Measurements from ENCODE around the gene FRMD4A.

DNA sequence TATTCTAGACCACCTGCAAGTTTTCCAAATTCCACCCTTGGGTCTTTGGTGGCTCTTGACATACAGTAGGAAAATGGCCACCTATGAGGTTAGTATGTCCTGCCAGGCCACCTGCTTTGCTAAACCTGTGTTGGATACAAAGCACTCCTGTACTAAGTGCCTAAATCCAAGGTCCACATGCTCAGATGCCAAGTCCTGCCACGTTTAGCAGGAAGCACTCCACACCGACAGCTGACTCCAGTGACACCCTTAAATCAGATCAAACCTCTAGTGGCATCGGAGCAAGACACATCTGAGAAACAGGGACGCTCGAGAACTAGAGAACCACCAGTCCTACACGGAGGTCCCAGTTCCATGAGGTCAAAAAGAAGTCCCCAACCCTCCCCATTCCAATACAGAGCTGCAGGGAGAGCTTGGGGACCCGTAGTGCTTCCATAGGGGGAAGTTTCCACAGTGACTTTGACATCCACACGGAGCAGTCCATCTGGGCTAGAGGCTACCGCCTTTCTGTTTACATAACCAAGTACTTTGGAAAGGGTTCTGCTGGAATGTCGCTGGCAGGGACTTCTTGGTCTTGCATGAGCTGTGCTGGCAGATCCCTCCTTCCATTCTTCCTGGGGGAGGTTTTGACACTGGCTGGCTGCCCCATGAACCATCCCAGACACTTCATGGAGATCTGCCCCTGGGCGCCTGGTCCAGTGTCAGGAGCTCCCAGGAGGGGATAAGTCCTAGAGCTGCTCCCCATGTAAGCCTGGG lies 453.4 kb downstream of the FRMD4A start:
- TF ChIP-seq ETV6 (conservative IDR thresholded peaks at IDR 0.05 in 1 of 2, IDR thresholded peaks at IDR 0.05 in 1 of 2; ENCODE audit: borderline replicate concordance in 1 of 2, low read depth in 1 of 2) (no peak), JUND (IDR thresholded peaks at IDR 0.05; ENCODE audit: low read depth, low read length) (no peak), RAD51 (IDR thresholded peaks at IDR 0.05) (no peak), IKZF2 (IDR thresholded peaks at IDR 0.05) (no peak), EZH2 (IDR thresholded peaks at IDR 0.05; ENCODE audit: borderline replicate concordance, control insufficient read depth, low read depth, low read length) (no peak), MYC (IDR thresholded peaks at IDR 0.05; ENCODE audit: insufficient read depth, insufficient read length, insufficient replicate concordance, low read length, severe bottlenecking) (no peak), ZNF274 (IDR thresholded peaks at IDR 0.05; ENCODE audit: insufficient read depth, insufficient read length) (no peak), SIN3A (IDR thresholded peaks at IDR 0.05; ENCODE audit: low read depth, low read length) (no peak)
- TF ChIP-seq, protein P1, sequence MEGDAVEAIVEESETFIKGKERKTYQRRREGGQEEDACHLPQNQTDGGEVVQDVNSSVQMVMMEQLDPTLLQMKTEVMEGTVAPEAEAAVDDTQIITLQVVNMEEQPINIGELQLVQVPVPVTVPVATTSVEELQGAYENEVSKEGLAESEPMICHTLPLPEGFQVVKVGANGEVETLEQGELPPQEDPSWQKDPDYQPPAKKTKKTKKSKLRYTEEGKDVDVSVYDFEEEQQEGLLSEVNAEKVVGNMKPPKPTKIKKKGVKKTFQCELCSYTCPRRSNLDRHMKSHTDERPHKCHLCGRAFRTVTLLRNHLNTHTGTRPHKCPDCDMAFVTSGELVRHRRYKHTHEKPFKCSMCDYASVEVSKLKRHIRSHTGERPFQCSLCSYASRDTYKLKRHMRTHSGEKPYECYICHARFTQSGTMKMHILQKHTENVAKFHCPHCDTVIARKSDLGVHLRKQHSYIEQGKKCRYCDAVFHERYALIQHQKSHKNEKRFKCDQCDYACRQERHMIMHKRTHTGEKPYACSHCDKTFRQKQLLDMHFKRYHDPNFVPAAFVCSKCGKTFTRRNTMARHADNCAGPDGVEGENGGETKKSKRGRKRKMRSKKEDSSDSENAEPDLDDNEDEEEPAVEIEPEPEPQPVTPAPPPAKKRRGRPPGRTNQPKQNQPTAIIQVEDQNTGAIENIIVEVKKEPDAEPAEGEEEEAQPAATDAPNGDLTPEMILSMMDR (IDR thresholded peaks at IDR 0.05 in 2 of 3, conservative IDR thresholded peaks at IDR 0.05 in 1 of 3; ENCODE audit: control insufficient read depth in 2 of 3, extremely low read depth in 1 of 3, insufficient read depth in 1 of 3, low read depth in 3 of 3, low read length in 3 of 3) = no peak
- TF ChIP-seq, protein P2, sequence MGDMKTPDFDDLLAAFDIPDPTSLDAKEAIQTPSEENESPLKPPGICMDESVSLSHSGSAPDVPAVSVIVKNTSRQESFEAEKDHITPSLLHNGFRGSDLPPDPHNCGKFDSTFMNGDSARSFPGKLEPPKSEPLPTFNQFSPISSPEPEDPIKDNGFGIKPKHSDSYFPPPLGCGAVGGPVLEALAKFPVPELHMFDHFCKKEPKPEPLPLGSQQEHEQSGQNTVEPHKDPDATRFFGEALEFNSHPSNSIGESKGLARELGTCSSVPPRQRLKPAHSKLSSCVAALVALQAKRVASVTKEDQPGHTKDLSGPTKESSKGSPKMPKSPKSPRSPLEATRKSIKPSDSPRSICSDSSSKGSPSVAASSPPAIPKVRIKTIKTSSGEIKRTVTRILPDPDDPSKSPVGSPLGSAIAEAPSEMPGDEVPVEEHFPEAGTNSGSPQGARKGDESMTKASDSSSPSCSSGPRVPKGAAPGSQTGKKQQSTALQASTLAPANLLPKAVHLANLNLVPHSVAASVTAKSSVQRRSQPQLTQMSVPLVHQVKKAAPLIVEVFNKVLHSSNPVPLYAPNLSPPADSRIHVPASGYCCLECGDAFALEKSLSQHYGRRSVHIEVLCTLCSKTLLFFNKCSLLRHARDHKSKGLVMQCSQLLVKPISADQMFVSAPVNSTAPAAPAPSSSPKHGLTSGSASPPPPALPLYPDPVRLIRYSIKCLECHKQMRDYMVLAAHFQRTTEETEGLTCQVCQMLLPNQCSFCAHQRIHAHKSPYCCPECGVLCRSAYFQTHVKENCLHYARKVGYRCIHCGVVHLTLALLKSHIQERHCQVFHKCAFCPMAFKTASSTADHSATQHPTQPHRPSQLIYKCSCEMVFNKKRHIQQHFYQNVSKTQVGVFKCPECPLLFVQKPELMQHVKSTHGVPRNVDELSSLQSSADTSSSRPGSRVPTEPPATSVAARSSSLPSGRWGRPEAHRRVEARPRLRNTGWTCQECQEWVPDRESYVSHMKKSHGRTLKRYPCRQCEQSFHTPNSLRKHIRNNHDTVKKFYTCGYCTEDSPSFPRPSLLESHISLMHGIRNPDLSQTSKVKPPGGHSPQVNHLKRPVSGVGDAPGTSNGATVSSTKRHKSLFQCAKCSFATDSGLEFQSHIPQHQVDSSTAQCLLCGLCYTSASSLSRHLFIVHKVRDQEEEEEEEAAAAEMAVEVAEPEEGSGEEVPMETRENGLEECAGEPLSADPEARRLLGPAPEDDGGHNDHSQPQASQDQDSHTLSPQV (IDR thresholded peaks at IDR 0.05) = no peak
- TF ChIP-seq, protein P3, sequence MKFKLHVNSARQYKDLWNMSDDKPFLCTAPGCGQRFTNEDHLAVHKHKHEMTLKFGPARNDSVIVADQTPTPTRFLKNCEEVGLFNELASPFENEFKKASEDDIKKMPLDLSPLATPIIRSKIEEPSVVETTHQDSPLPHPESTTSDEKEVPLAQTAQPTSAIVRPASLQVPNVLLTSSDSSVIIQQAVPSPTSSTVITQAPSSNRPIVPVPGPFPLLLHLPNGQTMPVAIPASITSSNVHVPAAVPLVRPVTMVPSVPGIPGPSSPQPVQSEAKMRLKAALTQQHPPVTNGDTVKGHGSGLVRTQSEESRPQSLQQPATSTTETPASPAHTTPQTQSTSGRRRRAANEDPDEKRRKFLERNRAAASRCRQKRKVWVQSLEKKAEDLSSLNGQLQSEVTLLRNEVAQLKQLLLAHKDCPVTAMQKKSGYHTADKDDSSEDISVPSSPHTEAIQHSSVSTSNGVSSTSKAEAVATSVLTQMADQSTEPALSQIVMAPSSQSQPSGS (IDR thresholded peaks at IDR 0.05; ENCODE audit: low read length) = no peak
- TF ChIP-seq, protein P4, sequence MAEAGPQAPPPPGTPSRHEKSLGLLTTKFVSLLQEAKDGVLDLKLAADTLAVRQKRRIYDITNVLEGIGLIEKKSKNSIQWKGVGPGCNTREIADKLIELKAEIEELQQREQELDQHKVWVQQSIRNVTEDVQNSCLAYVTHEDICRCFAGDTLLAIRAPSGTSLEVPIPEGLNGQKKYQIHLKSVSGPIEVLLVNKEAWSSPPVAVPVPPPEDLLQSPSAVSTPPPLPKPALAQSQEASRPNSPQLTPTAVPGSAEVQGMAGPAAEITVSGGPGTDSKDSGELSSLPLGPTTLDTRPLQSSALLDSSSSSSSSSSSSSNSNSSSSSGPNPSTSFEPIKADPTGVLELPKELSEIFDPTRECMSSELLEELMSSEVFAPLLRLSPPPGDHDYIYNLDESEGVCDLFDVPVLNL (IDR thresholded peaks at IDR 0.05; ENCODE audit: low read depth, low read length) = no peak
- TF ChIP-seq, protein P5, sequence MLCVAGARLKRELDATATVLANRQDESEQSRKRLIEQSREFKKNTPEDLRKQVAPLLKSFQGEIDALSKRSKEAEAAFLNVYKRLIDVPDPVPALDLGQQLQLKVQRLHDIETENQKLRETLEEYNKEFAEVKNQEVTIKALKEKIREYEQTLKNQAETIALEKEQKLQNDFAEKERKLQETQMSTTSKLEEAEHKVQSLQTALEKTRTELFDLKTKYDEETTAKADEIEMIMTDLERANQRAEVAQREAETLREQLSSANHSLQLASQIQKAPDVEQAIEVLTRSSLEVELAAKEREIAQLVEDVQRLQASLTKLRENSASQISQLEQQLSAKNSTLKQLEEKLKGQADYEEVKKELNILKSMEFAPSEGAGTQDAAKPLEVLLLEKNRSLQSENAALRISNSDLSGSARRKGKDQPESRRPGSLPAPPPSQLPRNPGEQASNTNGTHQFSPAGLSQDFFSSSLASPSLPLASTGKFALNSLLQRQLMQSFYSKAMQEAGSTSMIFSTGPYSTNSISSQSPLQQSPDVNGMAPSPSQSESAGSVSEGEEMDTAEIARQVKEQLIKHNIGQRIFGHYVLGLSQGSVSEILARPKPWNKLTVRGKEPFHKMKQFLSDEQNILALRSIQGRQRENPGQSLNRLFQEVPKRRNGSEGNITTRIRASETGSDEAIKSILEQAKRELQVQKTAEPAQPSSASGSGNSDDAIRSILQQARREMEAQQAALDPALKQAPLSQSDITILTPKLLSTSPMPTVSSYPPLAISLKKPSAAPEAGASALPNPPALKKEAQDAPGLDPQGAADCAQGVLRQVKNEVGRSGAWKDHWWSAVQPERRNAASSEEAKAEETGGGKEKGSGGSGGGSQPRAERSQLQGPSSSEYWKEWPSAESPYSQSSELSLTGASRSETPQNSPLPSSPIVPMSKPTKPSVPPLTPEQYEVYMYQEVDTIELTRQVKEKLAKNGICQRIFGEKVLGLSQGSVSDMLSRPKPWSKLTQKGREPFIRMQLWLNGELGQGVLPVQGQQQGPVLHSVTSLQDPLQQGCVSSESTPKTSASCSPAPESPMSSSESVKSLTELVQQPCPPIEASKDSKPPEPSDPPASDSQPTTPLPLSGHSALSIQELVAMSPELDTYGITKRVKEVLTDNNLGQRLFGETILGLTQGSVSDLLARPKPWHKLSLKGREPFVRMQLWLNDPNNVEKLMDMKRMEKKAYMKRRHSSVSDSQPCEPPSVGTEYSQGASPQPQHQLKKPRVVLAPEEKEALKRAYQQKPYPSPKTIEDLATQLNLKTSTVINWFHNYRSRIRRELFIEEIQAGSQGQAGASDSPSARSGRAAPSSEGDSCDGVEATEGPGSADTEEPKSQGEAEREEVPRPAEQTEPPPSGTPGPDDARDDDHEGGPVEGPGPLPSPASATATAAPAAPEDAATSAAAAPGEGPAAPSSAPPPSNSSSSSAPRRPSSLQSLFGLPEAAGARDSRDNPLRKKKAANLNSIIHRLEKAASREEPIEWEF (IDR thresholded peaks at IDR 0.05; ENCODE audit: insufficient replicate concordance, low read depth, low read length) = no peak
- TF ChIP-seq, protein P6, sequence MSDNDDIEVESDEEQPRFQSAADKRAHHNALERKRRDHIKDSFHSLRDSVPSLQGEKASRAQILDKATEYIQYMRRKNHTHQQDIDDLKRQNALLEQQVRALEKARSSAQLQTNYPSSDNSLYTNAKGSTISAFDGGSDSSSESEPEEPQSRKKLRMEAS (IDR thresholded peaks at IDR 0.05; ENCODE audit: low read depth, low read length) = no peak

Measured in GM12878 (cell line).